Duodenal mucosa (tissue), 2 donors: ENCODE measurements around the gene HDAC9.

Source experiments
- H3K27ac ChIP-seq: one replicate; pipeline ENCODE4 v1.7.0; 2013; ENCODE audit warnings: low read depth, low read length
- H3K27me3 ChIP-seq, 2 donors: one replicate each; pipeline ENCODE4 v1.7.0; 2013; ENCODE audit warnings: low read length in 2 of 2, control low read depth in 1 of 2; ENCODE audit not compliant: insufficient read depth in 2 of 2, control insufficient read depth in 1 of 2
- H3K36me3 ChIP-seq, 2 donors: one replicate each; pipeline ENCODE4 v1.7.0; 2013; ENCODE audit warnings: low read length in 2 of 2, control low read depth in 1 of 2; ENCODE audit not compliant: insufficient read depth in 2 of 2, control insufficient read depth in 1 of 2
- H3K4me1 ChIP-seq, 2 donors: one replicate each; pipeline ENCODE4 v1.7.0; 2013; ENCODE audit warnings: low read length in 2 of 2, control low read depth in 1 of 2; ENCODE audit not compliant: insufficient read depth in 2 of 2, control insufficient read depth in 1 of 2
- H3K4me3 ChIP-seq, 2 donors: one replicate each; pipeline ENCODE4 v1.7.0; 2013; ENCODE audit warnings: low read length in 2 of 2, low read depth in 1 of 2
- H3K9ac ChIP-seq, 2 donors: one replicate each; pipeline ENCODE4 v1.7.0; 2013; ENCODE audit warnings: low read length in 2 of 2, low read depth in 1 of 2
- H3K9me3 ChIP-seq, 2 donors: one replicate each; pipeline ENCODE4 v1.7.0; 2013; ENCODE audit warnings: low read length in 2 of 2, control low read depth in 1 of 2; ENCODE audit not compliant: control insufficient read depth in 1 of 2

HDAC9 gene

GRCh38 chr7:18570441-18570840, 74.9 kb downstream of the HDAC9 start:
- Histone ChIP-seq H3K36me3 (no peaks in the 10 kb centered on the region), H3K9me3 (no peaks in the 10 kb centered on the region), H3K9ac (no peak overlapping the region), H3K27ac (no peak overlapping the region), H3K4me1 (no peaks in the 10 kb centered on the region), H3K27me3 (no peaks in the 10 kb centered on the region), H3K4me3 (no peak overlapping the region)

GRCh38 chr7:18570890-18571478, 75.4 kb downstream of the HDAC9 start:
- Histone ChIP-seq H3K4me3 (no peak overlapping the region), H3K27me3 (no peaks in the 10 kb centered on the region)

GRCh38 chr7:18572154-18572553, 76.6 kb downstream of the HDAC9 start:
- Histone ChIP-seq H3K27ac (no peak overlapping the region), H3K9me3 (no peaks in the 10 kb centered on the region), H3K9ac (no peak overlapping the region), H3K4me1 (no peaks in the 10 kb centered on the region), H3K27me3 (no peaks in the 10 kb centered on the region), H3K4me3 (no peak overlapping the region), H3K36me3 (no peaks in the 10 kb centered on the region)

More at GRCh38 chr7:18570890-18571478, 75.4 kb downstream of the HDAC9 start:
- Histone ChIP-seq H3K9ac (no peak overlapping the region), H3K4me1 (no peaks in the 10 kb centered on the region), H3K36me3 (no peaks in the 10 kb centered on the region), H3K9me3 (no peaks in the 10 kb centered on the region), H3K27ac (no peak overlapping the region)

- Histone ChIP-seq H3K27me3 (no peaks in the 10 kb centered on the region), H3K4me3 (no peak overlapping the region), H3K36me3 (no peaks in the 10 kb centered on the region), H3K9me3 (no peaks in the 10 kb centered on the region), H3K27ac (no peak overlapping the region), H3K9ac (no peak overlapping the region), H3K4me1 (no peaks in the 10 kb centered on the region)
Measured at GRCh38 chr7:18572885-18573284, 77.3 kb downstream of the HDAC9 start.

- no peaks in the 10 kb centered on the region for H3K36me3 ChIP-seq
- H3K4me3 ChIP-seq = no peak overlapping the region
- no peak overlapping the region for H3K27ac ChIP-seq
- no peaks in the 10 kb centered on the region for H3K9me3 ChIP-seq
- no peaks in the 10 kb centered on the region for H3K4me1 ChIP-seq
- no peaks in the 10 kb centered on the region for H3K27me3 ChIP-seq
- H3K9ac ChIP-seq = no peak overlapping the region
Measured at GRCh38 chr7:18573410-18574234, 78.1 kb downstream of the HDAC9 start.

GRCh38 chr7:18574235-18574540, 78.6 kb downstream of the HDAC9 start:
- Histone ChIP-seq H3K9me3 (no peaks in the 10 kb centered on the region), H3K4me1 (no peaks in the 10 kb centered on the region), H3K27ac (no peak overlapping the region)

GRCh38 chr7:18574676-18575075, 79.1 kb downstream of the HDAC9 start:
- no peak overlapping the region for H3K4me3 ChIP-seq
- no peak overlapping the region for H3K27ac ChIP-seq
- no peak overlapping the region for H3K9ac ChIP-seq
- no peaks in the 10 kb centered on the region for H3K9me3 ChIP-seq
- H3K27me3 ChIP-seq = no peaks in the 10 kb centered on the region
- no peaks in the 10 kb centered on the region for H3K4me1 ChIP-seq
- no peaks in the 10 kb centered on the region for H3K36me3 ChIP-seq

More at GRCh38 chr7:18574235-18574540, 78.6 kb downstream of the HDAC9 start:
- no peak overlapping the region for H3K4me3 ChIP-seq
- no peaks in the 10 kb centered on the region for H3K27me3 ChIP-seq
- H3K36me3 ChIP-seq = no peaks in the 10 kb centered on the region
- H3K9ac ChIP-seq = no peak overlapping the region

GRCh38 chr7:18575622-18576572, 80.3 kb downstream of the HDAC9 start:
- H3K4me1 ChIP-seq = no peaks in the 10 kb centered on the region
- H3K4me3 ChIP-seq = no peak overlapping the region
- no peak overlapping the region for H3K9ac ChIP-seq
- no peaks in the 10 kb centered on the region for H3K36me3 ChIP-seq
- H3K9me3 ChIP-seq = no peaks in the 10 kb centered on the region
- no peak overlapping the region for H3K27ac ChIP-seq
- no peaks in the 10 kb centered on the region for H3K27me3 ChIP-seq

GRCh38 chr7:18577096-18577771, 81.7 kb downstream of the HDAC9 start:
- no peak overlapping the region for H3K27ac ChIP-seq

More at GRCh38 chr7:18577096-18577771, 81.7 kb downstream of the HDAC9 start:
- H3K27me3 ChIP-seq = no peaks in the 10 kb centered on the region
- H3K4me1 ChIP-seq = no peaks in the 10 kb centered on the region
- no peak overlapping the region for H3K4me3 ChIP-seq
- no peaks in the 10 kb centered on the region for H3K36me3 ChIP-seq
- no peaks in the 10 kb centered on the region for H3K9me3 ChIP-seq
- H3K9ac ChIP-seq = no peak overlapping the region
